HepG2 (cell line): ENCODE data around the gene PRRT1B. TPM values are rescaled to one million over a fixed set of nuclear protein-coding genes. Genes with fewer than 3 reads are reported as not detected.

Experiments
- BCL3 ChIP-seq: sonication (generic); formaldehyde crosslinking; IDR thresholded peaks from 2 replicates; pipeline ENCODE4 v1.5.1; 2020; ENCODE audit warnings: mild to moderate bottlenecking, missing genetic modification reagents, moderate library complexity
- ELF4 ChIP-seq: sonication (generic); formaldehyde crosslinking; IDR thresholded peaks from 2 replicates; pipeline ENCODE4 v1.5.0; 2020; ENCODE audit warnings: missing genetic modification reagents, mild to moderate bottlenecking, moderate library complexity, borderline replicate concordance
- FUBP1 ChIP-seq: sonication (generic); formaldehyde crosslinking; IDR thresholded peaks from 2 replicates; pipeline ENCODE4 v1.5.1; 2020; ENCODE audit warnings: missing genetic modification reagents, mild to moderate bottlenecking, borderline replicate concordance
- IKZF4 ChIP-seq: sonication (generic); formaldehyde crosslinking; IDR thresholded peaks from 2 replicates; pipeline ENCODE4 v1.5.1; 2020; ENCODE audit warnings: borderline replicate concordance, mild to moderate bottlenecking, low read depth, missing genetic modification reagents; ENCODE audit errors: not compliant biosample characterization
- NFATC3 ChIP-seq: sonication (generic); formaldehyde crosslinking; IDR thresholded peaks from 2 replicates; pipeline ENCODE4 v1.5.1; 2020; ENCODE audit warnings: mild to moderate bottlenecking, missing genetic modification reagents
- SAP130 ChIP-seq: IDR thresholded peaks from 2 replicates; pipeline ENCODE4 v1.6.1; 2016; ENCODE audit warnings: low read depth
- SMARCC2 ChIP-seq: fragments of 450-650 bp; IDR thresholded peaks from 2 replicates; pipeline ENCODE4 v1.6.1; 2017; ENCODE audit warnings: antibody characterized with exemption, mild to moderate bottlenecking
- SP4 ChIP-seq: sonication (generic); formaldehyde crosslinking; IDR thresholded peaks from 2 replicates; pipeline ENCODE4 v1.8.1; 2023; ENCODE audit warnings: mild to moderate bottlenecking, missing genetic modification reagents
- SUZ12 ChIP-seq: fragments of 150-350 bp; IDR thresholded peaks from 2 replicates; pipeline ENCODE4 v1.6.1; 2014; ENCODE audit warnings: low read depth, low read length
- TFDP1 ChIP-seq: IDR thresholded peaks from 2 replicates; pipeline ENCODE4 v1.6.1; 2016; ENCODE audit warnings: missing compliant biosample characterization, missing genetic modification reagents, borderline replicate concordance
- ZBTB39 ChIP-seq: sonication (generic); formaldehyde crosslinking; IDR thresholded peaks from 2 replicates; pipeline ENCODE4 v1.5.0; 2020; ENCODE audit warnings: missing genetic modification reagents
- ZBTB4 ChIP-seq: sonication (generic); formaldehyde crosslinking; IDR thresholded peaks from 2 replicates; pipeline ENCODE4 v1.4.0; 2020; ENCODE audit warnings: missing genetic modification reagents, mild to moderate bottlenecking, borderline replicate concordance
- ZFP41 ChIP-seq: sonication (generic); formaldehyde crosslinking; IDR thresholded peaks from 2 replicates; pipeline ENCODE4 v1.4.0; 2020; ENCODE audit warnings: mild to moderate bottlenecking, missing genetic modification reagents, borderline replicate concordance
- ZFY ChIP-seq: sonication (generic); formaldehyde crosslinking; IDR thresholded peaks from 2 replicates; pipeline ENCODE4 v1.4.0; 2020; ENCODE audit warnings: missing genetic modification reagents
- ZMAT3 ChIP-seq: sonication (generic); formaldehyde crosslinking; conservative IDR thresholded peaks from 2 replicates; pipeline ENCODE4 v1.7.0; 2021; ENCODE audit warnings: missing genetic modification reagents
- ZNF207 ChIP-seq: fragments of 450-650 bp; IDR thresholded peaks from 2 replicates; pipeline ENCODE4 v1.6.1; 2016; ENCODE audit warnings: antibody characterized with exemption, borderline replicate concordance
- ZNF543 ChIP-seq: sonication (generic); formaldehyde crosslinking; IDR thresholded peaks from 2 replicates; pipeline ENCODE4 v1.4.0; 2020; ENCODE audit warnings: mild to moderate bottlenecking, missing genetic modification reagents
- ZNF563 ChIP-seq: sonication (generic); formaldehyde crosslinking; IDR thresholded peaks from 2 replicates; pipeline ENCODE4 v1.8.0; 2022; ENCODE audit warnings: mild to moderate bottlenecking, moderate library complexity, missing genetic modification reagents
- polyA plus RNA-seq, 8 experiments: library from polyadenylated mRNA; depleted of rRNA in 3 of 8; stranded (reverse) in 7 of 8; unstranded in 1 of 8; fragments of >200 nt; fragmentation: Illumina TruSeq in 4 of 8; extraction: Trizol in 4 of 8; gene quantifications; 2 replicates each; pipeline versions ENCODE4 v1.2.1 to v1.2.3, GENCODE V29; 2011 to 2016; ENCODE audit warnings: low read depth in 4 of 8, missing spikeins in 1 of 8, mixed read lengths in 1 of 8; ENCODE audit not compliant: insufficient read depth in 1 of 8
- total RNA-seq, 5 experiments: library from RNA; depleted of rRNA; stranded (reverse); fragments of >200 nt; fragmentation: Illumina TruSeq; extraction: Trizol; gene quantifications; 2 replicates each; pipeline ENCODE4 v1.2.3, GENCODE V29; 2016; ENCODE audit warnings: low read depth in 1 of 5

The PRRT1B gene
- total and polyA plus RNA-seq, 2 of the 13 experiments (the other 11 are each of a cell fraction or from before 2014, with no cell fraction given): not detected

- TF ChIP-seq SMARCC2: no peak
- 0 out of 2 replicates have a peak, but pooled peaks have one; percentile 45 for TF ChIP-seq BCL3 (CRISPR knock-in tag)
- peak; percentile 22; the same call in 1 of the 2 replicates for TF ChIP-seq SP4 (CRISPR knock-in tag)
- TF ChIP-seq NFATC3 (CRISPR knock-in tag): no peak
- TF ChIP-seq ZNF207: no peak
- TF ChIP-seq SUZ12: peak; percentile 64
- TF ChIP-seq ZFY: peak; percentile 91
- TF ChIP-seq ZBTB4 (CRISPR knock-in tag): no peak
- no peak for TF ChIP-seq IKZF4 (CRISPR knock-in tag)
- no peak for TF ChIP-seq ZBTB39
- TF ChIP-seq SAP130: peak; percentile 67
- TF ChIP-seq ZNF563: 0 out of 2 replicates have a peak, but pooled peaks have one; percentile 43
- peak; percentile 59; the same call in 1 of the 2 replicates for TF ChIP-seq ZMAT3
- no peak for TF ChIP-seq ZFP41
- peak; percentile 76; the same call in 1 of the 2 replicates for TF ChIP-seq TFDP1
- no peak for TF ChIP-seq ZNF543 (CRISPR knock-in tag)
- TF ChIP-seq FUBP1: no peak
- TF ChIP-seq ELF4 (CRISPR knock-in tag): no peak
Observed at GRCh38 chr9:131530920-131531832, 14.1 kb upstream of the PRRT1B start, which contains the start of gene UCK1 (continued).
